Tibial nerve (tissue), 4 donors: Measurements from ENCODE around the gene MEIS2. TPM values are rescaled to one million over a fixed set of nuclear protein-coding genes. Genes with fewer than 3 reads are reported as not detected.

Source experiments
- DNase-seq, 2 donors: peaks; one replicate each; pipeline ENCODE4 v3.0.0-alpha.2; 2019; ENCODE audit warnings: low spot score in 2 of 2
- H3K27ac ChIP-seq, 4 donors: fragments of 200-600 bp; sonication (generic) in 3 of 4; one replicate each; pipeline ENCODE4 v1.5.1; 2017 to 2019; ENCODE audit warnings: mild to moderate bottlenecking in 1 of 4
- H3K27me3 ChIP-seq, 2 donors: fragments of 200-600 bp; sonication (generic) in 1 of 2; one replicate each; pipeline versions ENCODE4 v1.5.1 to v1.6.0; 2017 to 2019
- H3K36me3 ChIP-seq, 3 donors: fragments of 200-600 bp; sonication (generic); one replicate each; pipeline ENCODE4 v1.5.1; 2018 to 2019
- H3K4me1 ChIP-seq, 4 donors: fragments of 200-600 bp; sonication (generic) in 3 of 4; one replicate each; pipeline ENCODE4 v1.5.1; 2017 to 2019
- H3K4me3 ChIP-seq, 4 donors: fragments of 200-600 bp; sonication (generic) in 3 of 4; one replicate each; pipeline ENCODE4 v1.5.1; 2017 to 2019; ENCODE audit warnings: mild to moderate bottlenecking in 1 of 4, moderate library complexity in 1 of 4
- H3K9me3 ChIP-seq, 4 donors: fragments of 200-600 bp; sonication (generic) in 3 of 4; one replicate each; pipeline ENCODE4 v1.5.1; 2017 to 2019
- CTCF ChIP-seq, 5 experiments: fragments of 200-600 bp in 3 of 5; fragments of 450-650 bp in 2 of 5; sonication (generic) in 3 of 5; IDR thresholded peaks; one replicate each; pipeline ENCODE4 v1.5.1; 2016 to 2019; ENCODE audit warnings: antibody characterized with exemption in 5 of 5, mild to moderate bottlenecking in 3 of 5, moderate library complexity in 2 of 5
- EP300 ChIP-seq, 2 donors: sonication (generic); formaldehyde crosslinking; IDR thresholded peaks; one replicate each; pipeline ENCODE4 v1.6.1; 2017; ENCODE audit warnings: antibody characterized with exemption in 2 of 2, mild to moderate bottlenecking in 1 of 2
- POLR2A ChIP-seq, 2 donors: fragments of 450-650 bp; IDR thresholded peaks; one replicate each; pipeline ENCODE4 v1.6.1; 2017; ENCODE audit warnings: antibody characterized with exemption in 2 of 2, mild to moderate bottlenecking in 2 of 2, moderate library complexity in 2 of 2
- WGBS, 2 donors: methylation state at CpG; one replicate each; pipeline ENCODE4 v1.1.5; 2018; 5-methylcytosine and 5-hydroxymethylcytosine counted together
- total RNA-seq, 4 donors: library from RNA; depleted of rRNA; stranded (reverse); fragments of >200 nt; gene quantifications; one replicate each; pipeline ENCODE4 v1.1.0, GENCODE V29; 2016

Gene MEIS2
- total RNA-seq, 4 donors from 2014 or later: 9.4 to 15.7 (median 14.3) TPM

- Histone ChIP-seq H3K36me3 (no peaks in the 10 kb centered on the region), H3K9me3 (no peaks in the 10 kb centered on the region), H3K27ac (no peak overlapping the region), H3K4me1 (peaks cover 0 to 4% (median 0%) of the 10 kb centered on the region in 4 donors), H3K27me3 (no peaks in the 10 kb centered on the region), H3K4me3 (no peak overlapping the region)
- TF ChIP-seq EP300 (IDR thresholded peaks at IDR 0.05) (no peak), POLR2A (IDR thresholded peaks at IDR 0.05) (no peak), CTCF (IDR thresholded peaks at IDR 0.05) (no peak)
- 84 to 93% methylated on average over 4 of the region's 4 CpGs for WGBS, 2 donors
- DNase-seq: no peak
Measured at GRCh38 chr15:37041836-37042235, 58.5 kb downstream of the MEIS2 start.

- no peak for TF ChIP-seq EP300 (IDR thresholded peaks at IDR 0.05)
- no peak for TF ChIP-seq CTCF (IDR thresholded peaks at IDR 0.05)
- TF ChIP-seq POLR2A (IDR thresholded peaks at IDR 0.05): no peak
- Histone ChIP-seq H3K27me3 (no peaks in the 10 kb centered on the region), H3K36me3 (no peaks in the 10 kb centered on the region), H3K4me1 (peaks cover 0 to 4% (median 0%) of the 10 kb centered on the region in 4 donors), H3K4me3 (no peak overlapping the region), H3K9me3 (no peaks in the 10 kb centered on the region), H3K27ac (no peak overlapping the region)
- DNase-seq: no peak
- 85 to 91% methylated on average over 1 of the region's 1 CpG for WGBS, 2 donors
Measured at GRCh38 chr15:37041042-37041441, 59.3 kb downstream of the MEIS2 start.

- Histone ChIP-seq H3K27me3 (no peaks in the 10 kb centered on the region), H3K27ac (no peak overlapping the region), H3K4me1 (no peaks in the 10 kb centered on the region), H3K4me3 (no peak overlapping the region), H3K9me3 (no peaks in the 10 kb centered on the region), H3K36me3 (no peaks in the 10 kb centered on the region)
- no peak for DNase-seq
- TF ChIP-seq EP300 (IDR thresholded peaks at IDR 0.05) (no peak), POLR2A (IDR thresholded peaks at IDR 0.05) (no peak), CTCF (IDR thresholded peaks at IDR 0.05) (no peak)
- WGBS, 2 donors: 75 to 84% methylated on average over 4 of the region's 4 CpGs
Measured at GRCh38 chr15:37040072-37040742, 60.1 kb downstream of the MEIS2 start.

- Histone ChIP-seq H3K36me3 (no peaks in the 10 kb centered on the region), H3K4me3 (no peak overlapping the region), H3K4me1 (no peaks in the 10 kb centered on the region), H3K27me3 (no peaks in the 10 kb centered on the region), H3K27ac (no peak overlapping the region), H3K9me3 (no peaks in the 10 kb centered on the region)
- TF ChIP-seq POLR2A (IDR thresholded peaks at IDR 0.05): no peak
- no peak for TF ChIP-seq EP300 (IDR thresholded peaks at IDR 0.05)
- TF ChIP-seq CTCF (IDR thresholded peaks at IDR 0.05): no peak
- DNase-seq: no peak
- 63 to 66% methylated on average over 7 of the region's 7 CpGs for WGBS, 2 donors
Measured at GRCh38 chr15:37038716-37039106, 61.6 kb downstream of the MEIS2 start.

GRCh38 chr15:37037850-37038715 lies 62.3 kb downstream of the MEIS2 start:
- Histone ChIP-seq H3K4me3 (no peak overlapping the region), H3K4me1 (no peaks in the 10 kb centered on the region), H3K9me3 (no peaks in the 10 kb centered on the region), H3K36me3 (no peaks in the 10 kb centered on the region), H3K27me3 (no peaks in the 10 kb centered on the region), H3K27ac (no peak overlapping the region)
- WGBS, 2 donors: 55 to 56% methylated on average over 7 of the region's 7 CpGs
- TF ChIP-seq EP300 (IDR thresholded peaks at IDR 0.05): no peak
- TF ChIP-seq POLR2A (IDR thresholded peaks at IDR 0.05): no peak
- no peak for TF ChIP-seq CTCF (IDR thresholded peaks at IDR 0.05)
- no peak for DNase-seq
